ENCODE results near the gene GRAMD1C.

Gene GRAMD1C

DNA sequence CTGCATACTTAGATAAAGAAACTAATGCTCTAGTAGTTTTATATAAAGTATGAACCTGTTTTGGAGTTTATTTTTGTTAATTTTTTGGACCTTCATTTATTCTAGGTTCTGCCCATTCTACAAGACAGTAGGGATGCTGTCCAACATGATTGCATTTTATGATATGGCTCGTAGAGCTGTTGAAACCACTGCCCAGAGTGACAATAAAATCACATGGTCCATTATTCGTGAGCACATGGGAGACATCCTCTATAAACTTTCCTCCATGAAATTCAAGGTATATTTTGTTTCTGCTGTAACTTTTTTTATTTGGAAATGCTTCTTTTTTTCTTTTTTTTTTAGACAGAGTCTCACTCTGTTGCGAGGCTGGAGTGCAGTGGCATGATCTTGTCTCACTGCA is 33.3 kb upstream of the GRAMD1C start:
- no peak overlapping the region for H3K4me3 ChIP-seq (ENCODE audit: control insufficient read depth, low read depth, low read length)
- TF ChIP-seq, protein P1, sequence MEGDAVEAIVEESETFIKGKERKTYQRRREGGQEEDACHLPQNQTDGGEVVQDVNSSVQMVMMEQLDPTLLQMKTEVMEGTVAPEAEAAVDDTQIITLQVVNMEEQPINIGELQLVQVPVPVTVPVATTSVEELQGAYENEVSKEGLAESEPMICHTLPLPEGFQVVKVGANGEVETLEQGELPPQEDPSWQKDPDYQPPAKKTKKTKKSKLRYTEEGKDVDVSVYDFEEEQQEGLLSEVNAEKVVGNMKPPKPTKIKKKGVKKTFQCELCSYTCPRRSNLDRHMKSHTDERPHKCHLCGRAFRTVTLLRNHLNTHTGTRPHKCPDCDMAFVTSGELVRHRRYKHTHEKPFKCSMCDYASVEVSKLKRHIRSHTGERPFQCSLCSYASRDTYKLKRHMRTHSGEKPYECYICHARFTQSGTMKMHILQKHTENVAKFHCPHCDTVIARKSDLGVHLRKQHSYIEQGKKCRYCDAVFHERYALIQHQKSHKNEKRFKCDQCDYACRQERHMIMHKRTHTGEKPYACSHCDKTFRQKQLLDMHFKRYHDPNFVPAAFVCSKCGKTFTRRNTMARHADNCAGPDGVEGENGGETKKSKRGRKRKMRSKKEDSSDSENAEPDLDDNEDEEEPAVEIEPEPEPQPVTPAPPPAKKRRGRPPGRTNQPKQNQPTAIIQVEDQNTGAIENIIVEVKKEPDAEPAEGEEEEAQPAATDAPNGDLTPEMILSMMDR (IDR thresholded peaks at IDR 0.05; ENCODE audit: control insufficient read depth, insufficient read depth, low read depth, low read length, missing control alignments) = no peak

DNA sequence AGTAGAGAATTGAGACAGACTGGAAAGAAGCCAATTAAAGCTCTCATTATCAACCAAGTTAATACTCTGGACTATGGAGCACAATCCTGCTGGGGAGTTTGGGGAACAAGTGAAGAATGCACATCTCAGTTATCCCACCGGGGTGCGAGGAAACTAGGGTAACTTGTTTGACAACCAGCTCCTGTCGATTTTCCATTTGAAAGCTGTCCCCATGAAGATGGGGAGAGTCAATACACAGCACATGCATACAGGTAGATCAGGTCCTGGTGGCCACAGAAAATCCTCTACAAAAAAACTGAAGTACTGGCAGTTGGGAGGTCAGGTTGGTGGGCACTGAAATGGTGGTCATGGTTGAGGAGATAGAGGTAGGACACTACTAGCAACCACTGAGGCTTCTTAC is 25.7 kb upstream of the GRAMD1C start:
- H3K4me3 ChIP-seq (ENCODE audit: control insufficient read depth, low read depth, low read length) = no peak overlapping the region
- DNase-seq (ENCODE audit: low read depth) = no peak
- TF ChIP-seq, protein P1 (IDR thresholded peaks at IDR 0.05; ENCODE audit: control insufficient read depth, insufficient read depth, low read depth, low read length, missing control alignments) = no peak

More for the DNA sequence above, 33.3 kb upstream of the GRAMD1C start:
- no peak for DNase-seq (ENCODE audit: low read depth)

DNA sequence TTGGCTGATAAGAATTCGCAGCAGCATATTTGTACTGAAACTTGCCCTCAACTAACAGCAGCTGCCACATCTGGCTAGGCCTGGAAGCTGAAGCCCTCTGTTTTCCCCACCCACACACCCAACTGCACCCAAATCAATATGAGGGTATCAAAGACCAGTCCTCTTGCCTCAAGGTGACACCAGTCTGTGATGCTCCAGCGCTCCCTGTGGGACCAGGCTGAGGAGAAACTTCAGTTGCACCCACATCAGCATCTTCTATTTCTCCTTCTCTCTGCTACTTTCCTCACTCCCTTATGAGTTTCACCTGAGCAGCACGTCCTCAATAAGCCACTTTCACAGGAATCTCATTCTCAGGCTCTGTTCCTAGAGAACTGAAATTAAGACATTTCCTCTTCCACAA is 18.7 kb upstream of the GRAMD1C start:
- TF ChIP-seq, protein P1 (IDR thresholded peaks at IDR 0.05; ENCODE audit: control insufficient read depth, insufficient read depth, low read depth, low read length, missing control alignments) = no peak
- no peak overlapping the region for H3K4me3 ChIP-seq (ENCODE audit: control insufficient read depth, low read depth, low read length)
- no peak for DNase-seq (ENCODE audit: low read depth)

DNA sequence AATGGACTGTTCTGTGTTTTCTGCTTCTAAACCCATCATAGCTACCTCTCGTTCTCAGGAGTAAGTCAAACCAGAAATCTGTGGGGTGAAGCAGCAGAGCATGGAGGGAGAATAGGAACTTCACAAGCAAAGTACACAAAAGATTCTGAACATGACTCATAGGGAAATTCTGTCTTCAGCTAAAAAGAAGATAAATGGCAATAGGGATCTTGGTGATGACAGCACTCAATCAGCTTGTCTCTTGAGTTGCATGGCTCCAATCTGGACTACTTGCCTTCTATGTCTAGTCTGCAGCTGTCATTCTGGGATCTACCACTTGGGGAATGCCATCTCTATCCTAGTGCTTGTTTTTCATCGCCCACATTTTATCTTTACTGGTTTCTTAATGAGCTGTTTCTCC is 13.5 kb upstream of the GRAMD1C start:
- no peak for DNase-seq (ENCODE audit: low read depth)
- TF ChIP-seq, protein P1 (IDR thresholded peaks at IDR 0.05; ENCODE audit: control insufficient read depth, insufficient read depth, low read depth, low read length, missing control alignments) = peak; percentile 27

DNA sequence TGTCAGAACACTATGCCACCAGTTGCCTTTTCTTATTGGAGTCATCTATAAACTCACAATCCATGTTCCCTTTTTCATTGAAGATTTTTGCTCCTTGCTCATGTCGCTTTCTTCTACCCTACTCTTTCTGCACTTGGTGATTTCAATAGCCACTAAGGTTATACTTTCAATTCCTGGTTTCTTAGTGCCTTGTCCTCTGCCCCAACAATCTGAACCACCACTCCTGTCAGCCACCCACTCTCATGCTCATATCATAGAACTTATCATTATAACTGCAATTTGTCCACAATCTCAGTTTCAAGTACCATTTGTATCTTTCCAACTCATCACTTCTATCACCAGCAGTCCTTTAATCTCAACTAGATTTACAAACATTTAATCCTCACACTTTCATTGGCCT is 10.0 kb upstream of the GRAMD1C start:
- TF ChIP-seq, protein P1 (IDR thresholded peaks at IDR 0.05; ENCODE audit: control insufficient read depth, insufficient read depth, low read depth, low read length, missing control alignments) = no peak
- no peak overlapping the region for H3K4me3 ChIP-seq (ENCODE audit: control insufficient read depth, low read depth, low read length)
- no peak for DNase-seq (ENCODE audit: low read depth)

More for the DNA sequence above, 13.5 kb upstream of the GRAMD1C start:
- no peak overlapping the region for H3K4me3 ChIP-seq (ENCODE audit: control insufficient read depth, low read depth, low read length)

DNA sequence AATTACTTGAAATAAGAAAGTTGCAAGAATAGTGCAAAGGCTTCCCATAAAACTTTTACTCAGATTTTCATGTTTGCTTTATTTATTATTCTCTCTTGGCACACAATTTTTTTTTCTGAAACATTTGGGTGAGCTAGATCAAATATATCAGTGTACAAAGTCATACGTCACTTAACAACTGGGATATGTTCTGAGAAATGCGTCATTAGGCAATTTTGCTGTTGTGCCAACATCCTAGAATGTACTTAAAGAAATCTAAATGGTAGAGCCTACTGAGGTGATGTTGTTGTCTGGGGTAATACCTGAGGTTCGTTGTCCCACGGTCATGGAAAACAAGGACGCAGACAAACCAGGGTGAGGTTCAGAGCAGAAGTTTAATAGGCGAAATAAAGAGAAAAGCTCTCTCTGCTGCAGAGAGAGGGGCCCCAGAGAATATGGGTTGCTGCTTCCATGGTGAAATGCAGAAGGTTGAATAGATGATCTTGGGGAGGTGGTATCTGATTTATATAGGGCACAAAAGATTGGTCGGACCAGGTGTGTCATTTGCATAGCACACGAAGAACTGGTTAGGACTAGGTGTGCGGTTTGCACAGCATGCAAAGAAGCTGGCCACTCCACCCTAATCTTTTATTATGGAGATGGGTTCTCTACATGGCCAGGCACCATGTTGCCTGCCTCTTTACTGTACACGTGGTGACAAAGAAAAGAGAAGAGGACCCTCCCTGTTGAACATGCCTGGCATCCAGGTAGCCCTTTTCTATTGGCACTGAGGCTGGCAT is 8.8 kb upstream of the GRAMD1C start:
- TF ChIP-seq, protein P1 (IDR thresholded peaks at IDR 0.05; ENCODE audit: control insufficient read depth, insufficient read depth, low read depth, low read length, missing control alignments) = no peak
- DNase-seq (ENCODE audit: low read depth) = no peak
- H3K4me3 ChIP-seq (ENCODE audit: control insufficient read depth, low read depth, low read length) = no peak overlapping the region

All from AG09309 (cell line).